Middle frontal gyrus (tissue), 1 donor: Measurements from ENCODE around the gene MYL6.
"Not testable (repeated sequence)": the region's sequence is repeated elsewhere in the genome, so short reads cannot be mapped to it uniquely, and the experiment has no call there.

Experiments used
- DNase-seq: peaks from one replicate; pipeline ENCODE4 v3.0.0-alpha.2; 2015; ENCODE audit warnings: low spot score; ENCODE audit errors: extremely low spot score

MYL6 gene

DNA sequence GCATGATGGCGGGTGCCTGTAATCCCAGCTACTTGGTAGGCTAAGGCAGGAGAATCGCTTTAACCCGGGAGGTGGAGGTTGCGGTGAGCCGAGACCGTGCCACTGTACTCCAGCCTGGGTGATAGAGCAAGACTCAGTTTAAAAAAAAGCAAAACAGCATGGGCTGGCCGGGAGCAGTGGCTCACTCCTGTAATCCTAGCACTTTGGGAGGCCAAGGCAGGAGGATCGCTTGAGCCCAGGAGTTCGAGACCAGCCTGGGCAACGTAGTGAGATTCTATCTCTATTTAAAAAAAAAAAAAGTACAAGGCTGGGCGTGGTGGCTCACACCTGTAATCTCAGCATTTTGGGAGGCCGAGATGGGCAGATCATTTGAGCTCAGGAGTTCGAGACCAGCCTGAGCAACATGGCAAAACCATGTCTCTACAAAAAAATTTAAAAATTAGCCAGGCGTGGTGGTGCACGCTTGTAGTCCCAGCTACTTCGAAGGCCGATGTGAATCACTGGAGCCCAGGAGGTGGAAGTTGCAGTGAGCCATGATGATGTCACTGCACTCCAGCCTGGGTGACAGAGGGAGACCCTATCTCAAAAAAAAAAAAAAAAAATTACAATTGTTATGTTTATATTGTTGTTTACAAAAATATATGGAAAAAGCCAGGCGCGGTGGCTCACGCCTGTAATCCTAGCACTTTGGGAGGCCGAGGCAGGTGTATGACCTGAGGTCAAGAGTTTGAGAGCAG, 1.5 kb upstream of the MYL6 start:
- DNase-seq = not testable (repeated sequence)

- peak; percentile 25 for DNase-seq
Measured at GRCh38 chr12:56157201-56158028, 744 bp upstream of the MYL6 start.

- no peak for DNase-seq
Measured at GRCh38 chr12:56158926-56159461, 835 bp downstream of the MYL6 start.

GRCh38 chr12:56159482-56160192, 1.5 kb downstream of the MYL6 start:
- no peak for DNase-seq

DNA sequence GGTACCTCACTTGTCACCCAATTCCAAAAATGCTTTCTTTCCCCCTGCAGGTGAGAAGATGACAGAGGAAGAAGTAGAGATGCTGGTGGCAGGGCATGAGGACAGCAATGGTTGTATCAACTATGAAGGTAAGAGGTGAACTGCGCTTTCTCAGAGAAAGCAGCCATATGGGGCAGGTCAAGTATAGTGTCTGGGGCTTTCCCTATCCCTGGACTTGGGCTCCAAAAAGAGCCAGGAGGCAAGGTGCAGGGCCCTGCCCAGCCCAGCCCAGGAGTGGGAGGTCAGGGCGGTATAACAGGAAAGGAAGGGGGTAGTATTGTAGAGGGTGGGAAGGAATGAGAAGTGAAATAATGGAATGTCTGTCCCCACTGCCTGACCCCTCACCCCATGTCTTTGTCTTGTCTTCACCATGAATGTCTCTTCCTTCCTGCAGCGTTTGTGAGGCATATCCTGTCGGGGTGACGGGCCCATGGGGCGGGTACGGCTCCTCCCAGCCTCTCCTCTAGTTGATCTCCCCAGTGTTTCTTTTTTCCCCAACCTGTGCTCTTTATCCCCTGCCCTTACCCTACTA, 2.1 kb downstream of the MYL6 start:
- DNase-seq = no peak

- DNase-seq = no peak
Measured at GRCh38 chr12:56160894-56161689, 2.9 kb downstream of the MYL6 start.

GRCh38 chr12:56161690-56162351, 3.7 kb downstream of the MYL6 start:
- DNase-seq = no peak

- no peak for DNase-seq
Measured at GRCh38 chr12:56162468-56163290, 4.5 kb downstream of the MYL6 start.

DNA sequence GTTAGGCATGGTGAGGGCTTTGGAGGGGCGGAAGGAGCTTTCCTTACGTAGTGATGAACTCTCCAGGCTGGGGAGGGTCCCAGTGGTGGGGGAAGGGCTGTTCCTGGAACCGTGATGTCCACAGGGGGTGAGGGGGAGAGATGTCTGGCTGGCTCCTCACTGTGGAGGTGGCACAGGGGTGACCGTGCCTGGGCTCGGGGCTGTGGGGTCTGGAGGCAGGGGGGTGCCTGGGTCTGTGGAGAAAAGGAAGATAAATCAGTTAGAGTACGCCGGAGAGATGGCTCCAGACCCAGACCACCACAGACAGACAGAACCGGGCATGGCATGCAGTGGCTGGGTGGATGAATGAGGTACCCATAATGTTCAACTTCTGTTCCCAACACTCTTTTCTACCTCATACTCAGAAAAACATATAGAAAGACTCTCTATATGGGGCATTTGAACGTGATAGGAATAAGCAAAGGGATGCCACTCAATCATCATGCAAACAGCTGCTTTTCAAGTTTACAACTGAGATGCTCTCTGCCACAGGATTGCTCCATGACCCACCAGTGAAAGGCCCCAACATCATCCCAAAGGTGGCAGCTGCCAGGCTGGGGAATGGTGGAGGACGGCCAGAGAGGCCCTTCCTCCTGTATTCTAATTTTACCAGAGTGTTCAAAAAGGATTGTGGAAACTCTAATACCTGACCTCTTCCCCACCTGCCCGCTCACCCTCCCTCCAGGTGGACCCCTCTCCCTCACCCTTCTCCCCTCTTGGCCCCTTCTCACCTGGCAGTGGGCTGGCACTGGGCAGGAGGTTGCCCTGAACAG, 5.6 kb downstream of the MYL6 start:
- no peak for DNase-seq

GRCh38 chr12:56164345-56164729, 6.2 kb downstream of the MYL6 start:
- DNase-seq = no peak

GRCh38 chr12:56165369-56165768, 7.2 kb downstream of the MYL6 start:
- DNase-seq = no peak

DNA sequence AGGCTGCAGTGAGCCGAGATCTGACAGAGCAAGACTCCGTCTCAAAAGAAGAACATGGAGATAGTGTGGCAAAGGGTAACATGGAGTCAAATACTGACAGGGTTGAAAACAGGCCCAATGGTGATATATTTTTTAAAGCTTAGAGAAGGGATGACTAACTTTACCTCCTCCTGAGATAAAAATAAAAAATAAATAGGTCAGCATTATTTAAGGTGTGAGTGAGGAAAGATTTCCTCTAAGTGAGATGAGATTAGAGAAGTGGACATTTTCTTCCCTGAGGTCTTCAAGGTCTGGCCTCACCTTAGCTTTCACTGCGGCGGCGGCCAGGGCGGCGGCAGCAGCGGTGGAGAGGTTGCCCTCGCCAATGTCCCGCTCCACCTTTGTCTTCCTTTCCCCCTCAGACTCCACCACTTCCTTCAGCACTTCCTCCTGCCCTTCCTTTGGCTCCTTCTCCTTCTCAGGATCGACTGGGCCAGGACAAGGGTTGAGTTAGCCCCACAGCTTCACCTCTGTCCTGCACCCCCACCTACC, 11.1 kb downstream of the MYL6 start:
- DNase-seq = no peak

DNA sequence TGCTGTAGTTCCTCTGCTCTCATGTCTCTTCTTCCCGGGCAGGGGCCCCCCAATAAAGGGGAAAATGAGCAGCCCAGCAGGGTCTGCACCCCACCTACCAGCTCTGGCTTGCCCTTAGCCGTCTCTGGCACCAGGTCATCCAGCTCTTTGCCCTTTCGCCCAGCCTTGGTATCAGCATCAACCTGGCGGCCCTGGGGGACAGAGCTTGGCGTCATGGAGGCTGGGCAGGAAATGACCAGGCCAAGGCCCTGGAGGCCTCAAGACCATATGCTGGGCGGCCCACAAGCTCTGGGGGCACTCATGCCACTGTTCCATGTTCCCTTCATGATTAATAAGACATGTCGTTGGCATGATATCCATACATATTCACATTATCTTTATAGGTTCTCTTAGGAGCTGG, 14.7 kb downstream of the MYL6 start:
- DNase-seq = no peak

DNA sequence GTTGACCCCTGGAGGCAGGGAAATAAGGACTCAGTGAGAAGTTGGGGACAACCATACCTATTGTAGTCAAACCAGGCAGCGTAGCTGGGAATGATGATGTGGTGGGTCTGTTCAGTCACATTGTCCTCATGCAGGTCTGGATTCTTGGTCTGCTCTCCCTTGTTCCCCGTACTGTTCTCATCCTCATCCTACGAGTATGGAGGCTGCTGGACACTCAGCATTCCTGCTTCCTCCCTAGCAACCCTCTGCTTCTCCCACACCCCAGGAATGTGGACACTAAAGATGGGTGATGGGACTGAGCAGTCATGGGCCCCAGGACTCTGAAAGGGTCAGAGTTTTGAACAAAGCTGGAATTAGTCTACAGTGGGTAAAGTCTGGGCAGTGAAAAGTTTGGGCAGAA, 20.2 kb downstream of the MYL6 start:
- no peak for DNase-seq

- DNase-seq = no peak
Measured at GRCh38 chr12:56186957-56187356, 28.8 kb downstream of the MYL6 start.

DNA sequence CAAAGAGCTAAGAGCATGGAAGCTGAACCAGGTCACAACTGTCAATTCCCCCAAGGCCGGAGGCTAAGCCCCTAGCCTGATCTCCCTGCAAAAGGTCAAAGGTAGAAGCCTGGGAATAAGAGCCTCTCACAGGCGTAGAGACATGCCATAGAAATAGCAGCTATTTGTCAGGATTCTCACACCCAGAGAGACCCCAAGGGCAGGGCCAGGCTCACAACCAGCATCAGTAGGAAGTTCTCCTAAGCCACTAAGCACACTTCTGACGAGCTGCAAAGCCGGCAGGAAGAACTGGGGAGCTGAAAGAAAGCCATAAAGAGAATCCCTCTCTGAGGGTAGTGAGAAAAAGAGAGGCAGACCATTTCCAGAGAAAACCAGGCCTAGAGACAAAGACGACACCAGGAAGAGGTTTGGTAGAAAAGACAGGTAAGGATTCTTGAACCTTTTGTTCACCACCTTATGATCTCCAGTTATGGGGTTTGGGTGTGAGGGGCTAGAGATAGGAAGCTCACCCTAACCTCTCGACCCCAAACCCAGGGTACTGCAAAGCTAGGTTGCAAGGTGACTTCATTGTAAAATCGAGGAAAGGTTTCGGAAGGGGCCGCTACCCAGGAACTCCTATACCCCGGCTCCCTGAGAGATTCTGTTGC, 30.1 kb downstream of the MYL6 start:
- no peak for DNase-seq

GRCh38 chr12:56188778-56189098, 30.6 kb downstream of the MYL6 start:
- DNase-seq = no peak
